Measurements from ENCODE around the gene AATF.

DNA sequence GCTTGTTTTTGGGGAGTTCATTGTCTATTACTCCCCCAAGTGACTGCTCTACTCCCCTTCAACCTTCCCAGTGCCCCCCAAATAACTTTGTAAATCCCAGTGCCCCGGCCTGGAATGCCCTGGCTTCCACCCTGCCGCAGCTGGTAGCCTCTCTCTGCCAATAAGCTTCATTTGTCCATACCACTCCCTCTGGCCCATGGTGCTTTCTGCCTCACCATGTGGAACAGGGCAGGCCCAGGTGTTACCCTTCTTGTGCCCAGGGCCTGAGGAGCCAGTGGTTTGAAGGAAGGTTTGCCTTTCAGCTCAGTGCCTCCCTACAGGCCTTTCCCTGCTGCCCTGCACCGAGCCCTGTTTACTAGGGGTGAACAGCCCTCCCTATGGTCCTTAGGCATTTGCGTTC lies 134.2 kb downstream of the AATF start:
- no peak for TF ChIP-seq POLR2A (IDR thresholded peaks at IDR 0.05)
- TF ChIP-seq, protein P1, sequence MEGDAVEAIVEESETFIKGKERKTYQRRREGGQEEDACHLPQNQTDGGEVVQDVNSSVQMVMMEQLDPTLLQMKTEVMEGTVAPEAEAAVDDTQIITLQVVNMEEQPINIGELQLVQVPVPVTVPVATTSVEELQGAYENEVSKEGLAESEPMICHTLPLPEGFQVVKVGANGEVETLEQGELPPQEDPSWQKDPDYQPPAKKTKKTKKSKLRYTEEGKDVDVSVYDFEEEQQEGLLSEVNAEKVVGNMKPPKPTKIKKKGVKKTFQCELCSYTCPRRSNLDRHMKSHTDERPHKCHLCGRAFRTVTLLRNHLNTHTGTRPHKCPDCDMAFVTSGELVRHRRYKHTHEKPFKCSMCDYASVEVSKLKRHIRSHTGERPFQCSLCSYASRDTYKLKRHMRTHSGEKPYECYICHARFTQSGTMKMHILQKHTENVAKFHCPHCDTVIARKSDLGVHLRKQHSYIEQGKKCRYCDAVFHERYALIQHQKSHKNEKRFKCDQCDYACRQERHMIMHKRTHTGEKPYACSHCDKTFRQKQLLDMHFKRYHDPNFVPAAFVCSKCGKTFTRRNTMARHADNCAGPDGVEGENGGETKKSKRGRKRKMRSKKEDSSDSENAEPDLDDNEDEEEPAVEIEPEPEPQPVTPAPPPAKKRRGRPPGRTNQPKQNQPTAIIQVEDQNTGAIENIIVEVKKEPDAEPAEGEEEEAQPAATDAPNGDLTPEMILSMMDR (IDR thresholded peaks at IDR 0.05): no peak
